Measurements from ENCODE around the gene MEIS2.

Gene MEIS2

DNA sequence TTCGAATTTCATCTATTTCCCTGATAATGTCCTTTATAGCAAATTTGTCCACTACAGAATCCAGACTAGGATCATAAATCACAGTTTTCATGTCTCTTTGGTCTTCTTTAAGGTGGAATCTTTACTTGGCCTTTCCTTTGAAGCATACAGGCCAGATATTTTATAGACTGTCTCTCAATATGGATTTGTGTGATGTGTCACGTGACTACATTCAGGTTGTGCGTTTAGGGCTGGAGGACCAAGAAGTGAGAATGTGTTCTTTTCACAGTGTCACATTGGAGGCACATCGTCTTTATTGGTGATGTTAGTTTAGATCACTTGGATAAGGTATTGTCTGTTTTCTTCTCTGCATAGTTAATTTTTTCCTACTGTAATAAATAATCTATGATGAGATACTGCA lies 232.9 kb downstream of the MEIS2 start:
- Histone ChIP-seq H3K36me3 (ENCODE audit: insufficient read depth, low read depth, low read length) (no peaks in the 10 kb centered on the region), H3K27me3 (ENCODE audit: insufficient read depth, low read length) (no peaks in the 10 kb centered on the region), H3K9me3 (ENCODE audit: insufficient read depth, low read depth, low read length) (no peaks in the 10 kb centered on the region), H3K27ac (ENCODE audit: low read length) (no peak overlapping the region), H3K9ac (ENCODE audit: low read depth, low read length) (no peak overlapping the region), H3K4me1 (ENCODE audit: insufficient read depth, low read length) (no peaks in the 10 kb centered on the region), H3K4me3 (ENCODE audit: low read length) (no peak overlapping the region)

DNA sequence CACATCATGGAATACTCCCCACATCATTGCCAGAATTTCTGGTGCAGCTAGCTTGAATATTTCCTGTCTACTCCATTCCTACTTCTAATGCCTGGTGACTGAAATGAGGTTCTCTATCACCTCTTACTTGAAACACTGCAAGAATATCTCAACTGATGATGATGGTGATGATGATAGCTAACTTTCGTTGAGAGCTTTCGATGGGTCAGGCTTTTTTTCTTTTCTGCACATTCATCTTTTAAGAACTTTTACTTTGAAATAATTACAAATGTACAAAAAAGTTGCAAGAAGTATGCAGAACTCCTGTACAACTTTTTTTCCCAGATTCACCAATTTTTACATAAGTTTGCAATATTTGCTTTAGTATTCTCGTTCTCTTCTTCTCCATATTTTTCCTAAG lies 233.5 kb downstream of the MEIS2 start:
- H3K4me3 ChIP-seq (ENCODE audit: low read length), result no peak overlapping the region
- H3K4me1 ChIP-seq (ENCODE audit: insufficient read depth, low read length), result no peaks in the 10 kb centered on the region
- H3K9ac ChIP-seq (ENCODE audit: low read depth, low read length), result no peak overlapping the region
- H3K36me3 ChIP-seq (ENCODE audit: insufficient read depth, low read depth, low read length), result no peaks in the 10 kb centered on the region
- H3K27ac ChIP-seq (ENCODE audit: low read length), result no peak overlapping the region
- H3K9me3 ChIP-seq (ENCODE audit: insufficient read depth, low read depth, low read length), result no peaks in the 10 kb centered on the region
- H3K27me3 ChIP-seq (ENCODE audit: insufficient read depth, low read length), result no peaks in the 10 kb centered on the region

DNA sequence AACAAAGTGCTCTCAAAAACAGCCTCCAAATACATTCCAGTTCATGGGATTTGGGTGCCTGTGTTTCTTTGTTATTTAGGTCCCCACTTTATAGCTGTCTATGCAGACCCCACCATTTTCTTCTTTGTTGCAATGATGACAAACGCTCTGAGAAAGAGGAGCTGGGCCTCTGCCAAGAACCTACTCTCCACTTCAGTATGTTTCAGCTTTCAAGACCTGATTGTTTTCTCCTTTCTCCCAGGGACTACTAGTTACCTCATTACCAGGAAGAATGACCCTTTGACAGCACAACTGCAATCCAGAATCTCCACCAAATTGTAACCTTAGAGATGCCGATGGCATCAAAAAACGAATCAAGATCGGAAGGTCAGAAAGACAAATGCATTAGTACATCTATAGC lies 236.8 kb downstream of the MEIS2 start:
- H3K4me3 ChIP-seq (ENCODE audit: low read length), result no peak overlapping the region
- H3K9ac ChIP-seq (ENCODE audit: low read depth, low read length), result no peak overlapping the region
- no peak overlapping the region for H3K27ac ChIP-seq (ENCODE audit: low read length)
- H3K36me3 ChIP-seq (ENCODE audit: insufficient read depth, low read depth, low read length), result no peaks in the 10 kb centered on the region
- H3K4me1 ChIP-seq (ENCODE audit: insufficient read depth, low read length), result no peaks in the 10 kb centered on the region
- no peaks in the 10 kb centered on the region for H3K27me3 ChIP-seq (ENCODE audit: insufficient read depth, low read length)
- no peaks in the 10 kb centered on the region for H3K9me3 ChIP-seq (ENCODE audit: insufficient read depth, low read depth, low read length)

DNA sequence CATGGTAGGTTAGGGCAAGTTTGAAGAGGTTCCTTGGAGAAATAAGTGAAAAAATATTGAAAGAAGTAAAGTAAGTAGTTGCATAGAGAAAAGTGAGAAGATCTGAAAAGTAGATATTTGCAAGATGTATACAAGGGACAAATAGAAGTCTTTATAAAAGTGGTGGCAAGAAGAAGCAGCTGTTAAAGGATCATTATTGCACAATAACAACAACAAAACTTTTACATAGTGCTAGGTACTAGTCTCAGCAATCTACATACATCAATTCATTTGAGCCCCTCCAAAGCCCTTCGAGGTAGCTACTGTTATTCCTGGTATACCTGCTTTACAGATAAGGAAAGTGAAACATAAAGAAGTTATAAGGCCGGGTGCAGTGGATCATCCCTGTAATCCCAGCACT lies 239.6 kb downstream of the MEIS2 start:
- Histone ChIP-seq H3K9ac (ENCODE audit: low read depth, low read length) (no peak overlapping the region), H3K4me1 (ENCODE audit: insufficient read depth, low read length) (no peaks in the 10 kb centered on the region), H3K9me3 (ENCODE audit: insufficient read depth, low read depth, low read length) (no peaks in the 10 kb centered on the region), H3K36me3 (ENCODE audit: insufficient read depth, low read depth, low read length) (no peaks in the 10 kb centered on the region), H3K27ac (ENCODE audit: low read length) (no peak overlapping the region), H3K27me3 (ENCODE audit: insufficient read depth, low read length) (no peaks in the 10 kb centered on the region), H3K4me3 (ENCODE audit: low read length) (no peak overlapping the region)

DNA sequence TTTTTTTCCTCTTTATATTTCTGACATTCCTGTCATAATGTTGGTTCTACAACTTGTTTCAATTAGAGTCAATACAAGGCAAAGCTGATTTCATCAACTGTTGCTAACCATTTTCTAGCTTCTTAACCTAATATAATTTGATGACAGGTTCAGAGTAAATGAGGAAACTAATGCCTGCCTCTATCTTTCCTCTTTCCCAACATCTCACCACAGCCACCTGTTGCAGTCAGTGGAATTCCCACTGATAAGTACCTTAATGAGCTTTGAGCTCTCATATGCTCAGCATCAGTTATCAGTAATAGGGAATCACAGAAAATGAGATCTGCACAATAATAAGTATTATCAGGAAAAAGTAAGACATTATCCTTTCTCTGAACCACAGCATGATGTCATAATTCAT lies 241.9 kb downstream of the MEIS2 start:
- Histone ChIP-seq H3K36me3 (ENCODE audit: insufficient read depth, low read depth, low read length) (no peaks in the 10 kb centered on the region), H3K4me1 (ENCODE audit: insufficient read depth, low read length) (no peaks in the 10 kb centered on the region), H3K9me3 (ENCODE audit: insufficient read depth, low read depth, low read length) (no peaks in the 10 kb centered on the region), H3K9ac (ENCODE audit: low read depth, low read length) (no peak overlapping the region), H3K27me3 (ENCODE audit: insufficient read depth, low read length) (no peaks in the 10 kb centered on the region), H3K4me3 (ENCODE audit: low read length) (no peak overlapping the region), H3K27ac (ENCODE audit: low read length) (no peak overlapping the region)

DNA sequence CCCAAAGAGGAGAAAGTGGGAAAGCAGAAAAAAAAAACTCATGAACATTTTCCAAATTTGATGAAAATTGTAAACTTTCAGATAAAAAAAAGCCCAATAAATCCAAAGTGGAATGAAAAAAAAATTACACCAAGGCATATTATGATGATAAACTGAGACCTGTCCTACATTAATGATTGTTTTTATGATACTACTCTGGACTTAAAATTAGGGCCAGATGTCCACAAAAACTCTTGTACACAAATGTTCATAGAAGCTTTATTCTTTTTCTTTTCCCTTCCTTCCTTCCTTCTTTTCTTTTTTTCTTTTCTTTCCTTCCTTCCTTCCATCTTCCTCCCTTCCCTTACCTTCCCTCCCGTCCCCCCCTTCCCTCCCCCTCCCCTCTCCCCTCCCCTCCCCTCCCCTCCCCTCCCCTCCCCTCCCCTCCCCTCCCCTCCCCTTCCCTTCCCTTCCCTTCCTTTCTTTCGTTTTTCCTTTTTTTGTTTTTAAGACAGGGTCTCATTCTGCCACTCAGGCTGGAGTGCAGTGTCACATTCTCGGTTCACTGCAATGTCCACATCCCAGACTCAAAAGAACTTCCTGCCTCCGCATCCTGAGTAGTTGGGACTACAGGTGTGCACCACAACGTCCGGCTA lies 243.9 kb downstream of the MEIS2 start:
- Histone ChIP-seq H3K4me1 (ENCODE audit: insufficient read depth, low read length) (no peaks in the 10 kb centered on the region), H3K36me3 (ENCODE audit: insufficient read depth, low read depth, low read length) (no peaks in the 10 kb centered on the region), H3K27me3 (ENCODE audit: insufficient read depth, low read length) (no peaks in the 10 kb centered on the region), H3K9me3 (ENCODE audit: insufficient read depth, low read depth, low read length) (0 out of 2 replicates have a peak, but pooled peaks cover 3% of the 10 kb centered on the region), H3K9ac (ENCODE audit: low read depth, low read length) (no peak overlapping the region), H3K4me3 (ENCODE audit: low read length) (no peak overlapping the region), H3K27ac (ENCODE audit: low read length) (no peak overlapping the region)

DNA sequence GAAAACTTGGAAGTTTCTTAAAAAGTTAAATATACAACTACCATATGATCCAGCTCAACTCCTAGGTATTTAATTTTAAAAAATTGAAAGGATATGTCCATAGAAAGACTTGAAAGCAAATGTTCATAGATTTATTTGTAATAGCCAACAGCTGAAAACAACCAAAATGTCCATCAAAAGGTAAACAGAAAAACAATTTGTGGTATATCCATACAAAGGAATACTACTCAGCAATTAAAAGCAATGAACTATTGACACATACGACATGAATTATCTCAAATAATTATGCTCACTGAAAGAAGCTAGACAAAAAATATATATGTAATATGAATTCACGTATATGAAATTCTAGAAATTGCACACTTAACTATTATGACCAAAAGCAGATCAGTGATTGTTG lies 249.5 kb downstream of the MEIS2 start:
- Histone ChIP-seq H3K36me3 (ENCODE audit: insufficient read depth, low read depth, low read length) (no peaks in the 10 kb centered on the region), H3K27ac (ENCODE audit: low read length) (no peak overlapping the region), H3K4me1 (ENCODE audit: insufficient read depth, low read length) (no peaks in the 10 kb centered on the region), H3K4me3 (ENCODE audit: low read length) (no peak overlapping the region), H3K27me3 (ENCODE audit: insufficient read depth, low read length) (no peaks in the 10 kb centered on the region), H3K9me3 (ENCODE audit: insufficient read depth, low read depth, low read length) (peaks cover 8% of the 10 kb centered on the region; the same call in 1 of the 2 replicates), H3K9ac (ENCODE audit: low read depth, low read length) (no peak overlapping the region)

DNA sequence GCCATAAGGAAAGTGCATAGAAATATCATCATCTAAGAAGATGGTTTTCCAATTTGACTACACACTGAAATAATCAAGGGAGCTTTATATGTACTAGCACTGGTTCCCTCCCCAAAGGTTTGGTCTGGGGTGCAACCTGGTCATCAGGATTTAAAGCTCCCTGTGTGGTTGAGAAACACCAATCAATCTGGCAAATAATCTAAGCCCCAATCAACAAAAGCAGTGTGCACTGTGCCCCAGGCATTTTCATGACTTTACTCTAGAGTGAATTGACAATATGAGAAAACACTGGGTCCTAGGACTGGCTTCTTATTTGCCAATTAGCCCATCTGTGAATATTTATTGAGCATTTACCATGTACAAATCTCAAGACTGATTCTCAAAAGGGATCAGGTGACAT lies 255.1 kb downstream of the MEIS2 start:
- H3K9ac ChIP-seq (ENCODE audit: low read depth, low read length), result no peak overlapping the region
- no peaks in the 10 kb centered on the region for H3K27me3 ChIP-seq (ENCODE audit: insufficient read depth, low read length)
- H3K4me1 ChIP-seq (ENCODE audit: insufficient read depth, low read length), result no peaks in the 10 kb centered on the region
- no peak overlapping the region for H3K27ac ChIP-seq (ENCODE audit: low read length)
- no peaks in the 10 kb centered on the region for H3K36me3 ChIP-seq (ENCODE audit: insufficient read depth, low read depth, low read length)
- H3K4me3 ChIP-seq (ENCODE audit: low read length), result no peak overlapping the region
- H3K9me3 ChIP-seq (ENCODE audit: insufficient read depth, low read depth, low read length), result no peaks in the 10 kb centered on the region

DNA sequence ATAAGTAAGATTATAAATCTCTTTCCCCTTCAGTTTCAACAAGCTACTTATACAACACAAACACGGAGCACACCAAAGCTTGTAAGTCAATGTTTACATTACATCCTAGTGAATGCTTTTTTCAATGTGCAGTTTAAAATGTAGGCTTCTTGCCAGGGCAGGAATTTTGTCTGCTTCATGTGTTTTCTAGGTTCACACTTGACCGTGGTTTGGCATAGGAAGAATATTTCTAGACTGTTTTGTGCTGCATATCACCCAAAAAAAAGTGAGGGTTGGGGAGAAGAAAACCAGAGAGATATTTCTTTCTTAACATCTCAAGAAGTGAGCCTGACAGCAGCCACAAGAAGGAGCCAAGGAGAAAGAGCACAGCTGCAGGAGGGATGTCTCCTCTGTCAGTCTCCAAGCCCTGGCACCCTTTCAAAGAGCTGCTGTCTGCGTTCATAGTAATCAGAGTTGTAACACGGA lies 255.8 kb downstream of the MEIS2 start:
- H3K27ac ChIP-seq (ENCODE audit: low read length), result no peak overlapping the region
- no peak overlapping the region for H3K4me3 ChIP-seq (ENCODE audit: low read length)
- H3K36me3 ChIP-seq (ENCODE audit: insufficient read depth, low read depth, low read length), result no peaks in the 10 kb centered on the region
- H3K4me1 ChIP-seq (ENCODE audit: insufficient read depth, low read length), result no peaks in the 10 kb centered on the region
- no peaks in the 10 kb centered on the region for H3K9me3 ChIP-seq (ENCODE audit: insufficient read depth, low read depth, low read length)
- no peak overlapping the region for H3K9ac ChIP-seq (ENCODE audit: low read depth, low read length)
- H3K27me3 ChIP-seq (ENCODE audit: insufficient read depth, low read length), result no peaks in the 10 kb centered on the region

DNA sequence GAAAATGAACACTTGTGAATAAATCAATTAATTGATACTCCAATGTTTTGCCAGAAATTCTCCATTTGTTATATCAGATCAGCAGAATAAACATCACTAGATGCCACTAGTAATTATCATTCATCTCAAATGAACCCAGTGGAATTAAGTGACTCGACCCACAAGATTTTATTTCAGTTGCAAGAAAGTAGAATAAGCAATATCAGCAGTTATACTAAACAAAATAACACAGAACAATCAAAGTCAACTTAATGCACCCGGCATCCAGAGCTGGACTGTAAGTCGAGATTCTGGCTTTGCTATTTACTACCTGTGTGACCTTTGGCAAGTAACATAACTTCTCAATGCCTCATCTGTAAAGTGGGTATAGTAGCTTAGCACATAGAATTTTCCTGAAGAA lies 256.5 kb downstream of the MEIS2 start:
- no peak overlapping the region for H3K9ac ChIP-seq (ENCODE audit: low read depth, low read length)
- no peaks in the 10 kb centered on the region for H3K9me3 ChIP-seq (ENCODE audit: insufficient read depth, low read depth, low read length)
- no peaks in the 10 kb centered on the region for H3K27me3 ChIP-seq (ENCODE audit: insufficient read depth, low read length)
- H3K4me3 ChIP-seq (ENCODE audit: low read length), result no peak overlapping the region
- H3K36me3 ChIP-seq (ENCODE audit: insufficient read depth, low read depth, low read length), result no peaks in the 10 kb centered on the region
- H3K4me1 ChIP-seq (ENCODE audit: insufficient read depth, low read length), result no peaks in the 10 kb centered on the region
- no peak overlapping the region for H3K27ac ChIP-seq (ENCODE audit: low read length)

DNA sequence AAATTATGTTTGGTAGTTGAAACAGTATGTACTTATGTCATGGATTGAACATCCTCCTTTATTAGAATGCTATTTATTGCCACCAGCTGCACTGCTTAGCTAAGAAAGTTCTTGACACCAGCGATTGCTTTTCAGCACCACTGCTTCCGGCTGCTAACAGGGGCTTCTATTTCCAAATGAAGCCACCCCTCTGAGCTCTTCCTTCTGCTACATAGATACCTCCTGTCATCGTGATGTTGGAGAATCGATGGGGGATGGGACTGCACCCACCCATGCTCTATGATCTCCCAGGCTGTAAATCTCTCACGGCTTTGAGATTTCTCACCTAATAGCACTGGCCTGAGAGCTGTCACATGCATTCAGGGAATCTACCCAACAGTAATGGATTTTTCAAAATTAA lies 259.2 kb downstream of the MEIS2 start:
- H3K9me3 ChIP-seq (ENCODE audit: insufficient read depth, low read depth, low read length), result no peaks in the 10 kb centered on the region
- H3K27me3 ChIP-seq (ENCODE audit: insufficient read depth, low read length), result no peaks in the 10 kb centered on the region
- H3K36me3 ChIP-seq (ENCODE audit: insufficient read depth, low read depth, low read length), result no peaks in the 10 kb centered on the region
- no peak overlapping the region for H3K27ac ChIP-seq (ENCODE audit: low read length)
- H3K9ac ChIP-seq (ENCODE audit: low read depth, low read length), result no peak overlapping the region
- H3K4me3 ChIP-seq (ENCODE audit: low read length), result no peak overlapping the region
- no peaks in the 10 kb centered on the region for H3K4me1 ChIP-seq (ENCODE audit: insufficient read depth, low read length)
